SK-N-SH (cell line): ENCODE data around the gene EEIG1. TPM values are rescaled to one million over a fixed set of nuclear protein-coding genes. Genes with fewer than 3 reads are reported as not detected.

Experiments used
- CTCF ChIA-PET: fragments of 300-600, 350-600 bp; formaldehyde crosslinking; extraction: SDS; loops from one replicate; lab custom pipeline; 2021; lab: Yijun Ruan, JAX
- POLR2A ChIA-PET: fragments of 350-600 bp; sonication (Branson Sonifier 250); formaldehyde crosslinking; extraction: SDS; loops from one replicate; lab custom pipeline; 2020; ENCODE audit warnings: antibody characterized with exemption, inconsistent platforms; lab: Yijun Ruan, JAX
- DNase-seq: peaks from one replicate; pipeline ENCODE4 v3.0.0; 2012
- H2AFZ ChIP-seq: fragments of 200-600 bp; sonication (generic); 2 replicates; pipeline ENCODE4 v1.8.1; 2016; ENCODE audit warnings: antibody characterized with exemption, mild to moderate bottlenecking, low read depth
- H3F3A ChIP-seq: fragments of 200-600 bp; sonication (generic); replicated peaks from 2 replicates; pipeline ENCODE3; 2016; ENCODE audit warnings: antibody characterized with exemption, mild to moderate bottlenecking; ENCODE audit not compliant: insufficient read depth
- H3K27ac ChIP-seq, 2 experiments: fragments of 200-500 bp in 1 of 2; fragments of 200-600 bp in 1 of 2; sonication (Bioruptor generic) in 1 of 2; sonication (generic), shearing (Covaris generic) in 1 of 2; 2 replicates each; pipeline versions ENCODE4 v1.5.1 to v1.6.1; 2014 to 2016; ENCODE audit warnings: low read depth in 2 of 2, inconsistent platforms in 1 of 2, low read length in 1 of 2, mild to moderate bottlenecking in 1 of 2, mixed read lengths in 1 of 2
- H3K27me3 ChIP-seq: fragments of 200-600 bp; sonication (generic), shearing (Covaris generic); 2 replicates; pipeline ENCODE4 v1.6.1; 2016; ENCODE audit warnings: mixed run types; ENCODE audit not compliant: insufficient read depth
- H3K36me3 ChIP-seq, 2 experiments: fragments of 200-500 bp in 1 of 2; fragments of 200-600 bp in 1 of 2; sonication (Bioruptor generic) in 1 of 2; sonication (generic) in 1 of 2; replicated peaks in 1 of 2; 2 replicates each; pipeline versions ENCODE3 to v1.5.1; 2014 to 2016; ENCODE audit warnings: low read length in 1 of 2, mild to moderate bottlenecking in 1 of 2; ENCODE audit not compliant: insufficient read depth in 2 of 2, control insufficient read depth in 1 of 2
- H3K4me1 ChIP-seq, 2 experiments: fragments of 200-500 bp in 1 of 2; fragments of 200-600 bp in 1 of 2; sonication (Bioruptor generic) in 1 of 2; sonication (generic), shearing (Covaris generic) in 1 of 2; 2 replicates each; pipeline versions ENCODE4 v1.5.1 to v1.6.1; 2014 to 2016; ENCODE audit warnings: low read depth in 1 of 2, low read length in 1 of 2, mixed run types in 1 of 2; ENCODE audit not compliant: insufficient read depth in 2 of 2, control insufficient read depth in 1 of 2
- H3K4me2 ChIP-seq: fragments of 200-600 bp; sonication (generic), shearing (Covaris generic); 2 replicates; pipeline ENCODE4 v1.6.1; 2017; ENCODE audit warnings: mixed run types
- H3K4me3 ChIP-seq, 2 experiments: fragments of 200-500 bp in 1 of 2; fragments of 200-600 bp in 1 of 2; sonication (Bioruptor generic) in 1 of 2; sonication (generic), shearing (Covaris generic) in 1 of 2; 2 replicates each; pipeline versions ENCODE4 v1.5.1 to v1.8.1; 2014 to 2016; ENCODE audit warnings: low read depth in 2 of 2, inconsistent platforms in 1 of 2, low read length in 1 of 2, mild to moderate bottlenecking in 1 of 2, mixed read lengths in 1 of 2, moderate library complexity in 1 of 2
- H3K79me2 ChIP-seq: fragments of 200-600 bp; sonication (generic); 2 replicates; pipeline ENCODE4 v1.8.1; 2017; ENCODE audit warnings: mild to moderate bottlenecking; ENCODE audit not compliant: insufficient read depth
- H3K9ac ChIP-seq: fragments of 200-600 bp; sonication (generic); 2 replicates; pipeline ENCODE4 v1.6.1; 2017; ENCODE audit warnings: mixed run types
- H3K9me2 ChIP-seq: fragments of 200-600 bp; sonication (generic); 2 replicates; pipeline ENCODE4 v1.6.1; 2017; ENCODE audit warnings: mixed run types
- H3K9me3 ChIP-seq: fragments of 200-600 bp; sonication (generic); 2 replicates; pipeline ENCODE4 v1.6.1; 2017; ENCODE audit warnings: mixed run types, mild to moderate bottlenecking, moderate library complexity
- H4K20me1 ChIP-seq: fragments of 200-600 bp; sonication (generic); 2 replicates; pipeline ENCODE4 v1.6.1; 2017; ENCODE audit warnings: mild to moderate bottlenecking, mixed run types; ENCODE audit not compliant: insufficient read depth
- CHD2 ChIP-seq: fragments of 150-350 bp; IDR thresholded peaks from 2 replicates; pipeline ENCODE4 v1.6.1; 2018; ENCODE audit warnings: low read length; ENCODE audit not compliant: partially characterized antibody
- CTCF ChIP-seq: fragments of 200-600 bp; sonication (generic); IDR thresholded peaks from 2 replicates; pipeline ENCODE4 v1.6.1; 2017; ENCODE audit warnings: antibody characterized with exemption, mild to moderate bottlenecking, moderate library complexity
- ELF1 ChIP-seq: IDR thresholded peaks from 2 replicates; pipeline ENCODE4 v1.4.0; 2012
- EZH2phosphoT487 ChIP-seq: fragments of 200-600 bp; sonication (generic); IDR thresholded peaks from 2 replicates; pipeline ENCODE4 v1.6.1; 2017; ENCODE audit warnings: low read depth, mixed run types, mild to moderate bottlenecking, antibody characterized with exemption, moderate library complexity, borderline replicate concordance
- FOSL2 ChIP-seq: IDR thresholded peaks from 2 replicates; pipeline ENCODE4 v1.4.0; 2012; ENCODE audit warnings: low read depth, mild to moderate bottlenecking, moderate library complexity, borderline replicate concordance
- FOXM1 ChIP-seq: IDR thresholded peaks from 2 replicates; pipeline ENCODE4 v1.4.0; 2012; ENCODE audit warnings: low read depth, mild to moderate bottlenecking
- GABPA ChIP-seq: IDR thresholded peaks from 2 replicates; pipeline ENCODE4 v1.4.0; 2012; ENCODE audit warnings: low read depth, mild to moderate bottlenecking
- GATA2 ChIP-seq: sonication (generic); formaldehyde crosslinking; IDR thresholded peaks from 2 replicates; pipeline ENCODE4 v1.5.0; 2020; ENCODE audit warnings: mild to moderate bottlenecking, missing genetic modification reagents
- IRF3 ChIP-seq: fragments of 150-350 bp; IDR thresholded peaks from 2 replicates; pipeline ENCODE4 v1.6.1; 2016; ENCODE audit warnings: mild to moderate bottlenecking, low read depth, low read length
- MEF2A ChIP-seq: IDR thresholded peaks from 2 replicates; pipeline ENCODE4 v1.4.0; 2012; ENCODE audit warnings: low read depth, borderline replicate concordance
- MXI1 ChIP-seq: IDR thresholded peaks from 2 replicates; pipeline ENCODE4 v1.6.1; 2012; ENCODE audit warnings: mild to moderate bottlenecking, low read depth, low read length, improper control_type of control experiment
- NRF1 ChIP-seq: IDR thresholded peaks from 2 replicates; pipeline ENCODE4 v1.6.1; 2012; ENCODE audit warnings: low read depth, mild to moderate bottlenecking, low read length
- RAD21 ChIP-seq: IDR thresholded peaks from 2 replicates; pipeline ENCODE4 v1.6.1; 2012; ENCODE audit warnings: mild to moderate bottlenecking, low read length
- RFX5 ChIP-seq: IDR thresholded peaks from 2 replicates; pipeline ENCODE4 v1.6.1; 2012; ENCODE audit warnings: mild to moderate bottlenecking, improper control_type of control experiment, low read length
- RXRA ChIP-seq: IDR thresholded peaks from 2 replicates; pipeline ENCODE4 v1.4.0; 2012; ENCODE audit warnings: low read depth, mild to moderate bottlenecking, borderline replicate concordance
- SMC3 ChIP-seq: IDR thresholded peaks from 2 replicates; pipeline ENCODE4 v1.6.1; 2012; ENCODE audit warnings: low read depth, low read length, improper control_type of control experiment
- TAF1 ChIP-seq: IDR thresholded peaks from 2 replicates; pipeline ENCODE4 v1.6.1; 2012; ENCODE audit warnings: low read depth, mild to moderate bottlenecking, low read length, moderate library complexity, borderline replicate concordance
- TCF12 ChIP-seq: IDR thresholded peaks from 2 replicates; pipeline ENCODE4 v1.4.0; 2012
- USF1 ChIP-seq: IDR thresholded peaks from 2 replicates; pipeline ENCODE4 v1.4.0; 2012; ENCODE audit warnings: low read depth, borderline replicate concordance
- YY1 ChIP-seq: IDR thresholded peaks from 2 replicates; pipeline ENCODE4 v1.4.0; 2012; ENCODE audit warnings: low read depth, mild to moderate bottlenecking
- whole genome bisulfite sequencing: methylation state at CpG from one replicate; pipeline ENCODE4 v1.1.6; 2017; ENCODE audit warnings: low lambda C conversion rate; 5-methylcytosine and 5-hydroxymethylcytosine counted together
- polyA plus RNA-seq, 3 experiments: library from polyadenylated mRNA; depleted of rRNA; stranded (reverse); fragments of >200 nt; gene quantifications; 2 replicates each; pipeline ENCODE4 v1.2.3, GENCODE V29; 2012
- TF ChIP-seq, protein P1 (sequence below): IDR thresholded peaks from 2 replicates; pipeline ENCODE4 v1.4.0; 2012; ENCODE audit warnings: low read depth
- TF ChIP-seq, protein P2 (sequence below): IDR thresholded peaks from 2 replicates; pipeline ENCODE4 v1.6.1; 2012; ENCODE audit warnings: mild to moderate bottlenecking, low read depth, low read length, moderate library complexity
- TF ChIP-seq, protein P3 (sequence below): IDR thresholded peaks from 2 replicates; pipeline ENCODE4; 2012
- TF ChIP-seq, protein P4 (sequence below): fragments of 150-350 bp; IDR thresholded peaks from 2 replicates; pipeline ENCODE4 v1.6.1; 2017; ENCODE audit warnings: antibody characterized with exemption, low read length, low read depth, borderline replicate concordance

Gene EEIG1
- polyA plus RNA-seq, 1 of the 3 experiments (the other 2 are of a cell fraction): 26.2 TPM

- WGBS: 10% methylated on average over 2 of the region's 12 CpGs
- no peak overlapping the region for H3K4me3 ChIP-seq
- peaks cover 7% of the 10 kb centered on the region for H3F3A ChIP-seq
- H3K9ac ChIP-seq: no peak overlapping the region
- no peak overlapping the region for H2AFZ ChIP-seq
- H3K27ac ChIP-seq: peak overlapping the region; percentile 42 to 93; a peak in 3 of 4 replicates
- peaks cover 98% of the 10 kb centered on the region for H3K79me2 ChIP-seq
- peaks cover 86 to 100% of the 10 kb centered on the region in 2 experiments for H3K4me1 ChIP-seq
- POLR2A ChIA-PET: interaction anchor here (1.3 to 2.0 kb wide), 2 partner anchors 30 to 145 kb away, joined by 3 to 5 read pairs; no protein-coding TSS in a partner anchor
- CTCF ChIA-PET: interaction anchor here (0.7 to 7.9 kb wide), 9 partner anchors 17 to 145 kb away, joined by 3 to 75 read pairs (median 6); partner anchors contain the start of gene SLC25A25
- peaks cover 64% of the 10 kb centered on the region for H4K20me1 ChIP-seq
- H3K9me3 ChIP-seq: no peaks in the 10 kb centered on the region
- peak; percentile 84 for DNase-seq
- H3K27me3 ChIP-seq: no peaks in the 10 kb centered on the region
- peak overlapping the region; percentile 98; the same call in 1 of the 2 replicates for H3K4me2 ChIP-seq
- H3K36me3 ChIP-seq: no peaks in the 10 kb centered on the region
- no peaks in the 10 kb centered on the region for H3K9me2 ChIP-seq
- peak; percentile 43 for TF ChIP-seq RAD21
- no peak for TF ChIP-seq ELF1
- TF ChIP-seq, protein P1, sequence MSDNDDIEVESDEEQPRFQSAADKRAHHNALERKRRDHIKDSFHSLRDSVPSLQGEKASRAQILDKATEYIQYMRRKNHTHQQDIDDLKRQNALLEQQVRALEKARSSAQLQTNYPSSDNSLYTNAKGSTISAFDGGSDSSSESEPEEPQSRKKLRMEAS: no peak
- no peak for TF ChIP-seq TAF1
- TF ChIP-seq FOXM1: no peak
- TF ChIP-seq RXRA: no peak
- TF ChIP-seq EZH2phosphoT487: no peak
- no peak for TF ChIP-seq NRF1
- TF ChIP-seq IRF3: no peak
- TF ChIP-seq, protein P2, sequence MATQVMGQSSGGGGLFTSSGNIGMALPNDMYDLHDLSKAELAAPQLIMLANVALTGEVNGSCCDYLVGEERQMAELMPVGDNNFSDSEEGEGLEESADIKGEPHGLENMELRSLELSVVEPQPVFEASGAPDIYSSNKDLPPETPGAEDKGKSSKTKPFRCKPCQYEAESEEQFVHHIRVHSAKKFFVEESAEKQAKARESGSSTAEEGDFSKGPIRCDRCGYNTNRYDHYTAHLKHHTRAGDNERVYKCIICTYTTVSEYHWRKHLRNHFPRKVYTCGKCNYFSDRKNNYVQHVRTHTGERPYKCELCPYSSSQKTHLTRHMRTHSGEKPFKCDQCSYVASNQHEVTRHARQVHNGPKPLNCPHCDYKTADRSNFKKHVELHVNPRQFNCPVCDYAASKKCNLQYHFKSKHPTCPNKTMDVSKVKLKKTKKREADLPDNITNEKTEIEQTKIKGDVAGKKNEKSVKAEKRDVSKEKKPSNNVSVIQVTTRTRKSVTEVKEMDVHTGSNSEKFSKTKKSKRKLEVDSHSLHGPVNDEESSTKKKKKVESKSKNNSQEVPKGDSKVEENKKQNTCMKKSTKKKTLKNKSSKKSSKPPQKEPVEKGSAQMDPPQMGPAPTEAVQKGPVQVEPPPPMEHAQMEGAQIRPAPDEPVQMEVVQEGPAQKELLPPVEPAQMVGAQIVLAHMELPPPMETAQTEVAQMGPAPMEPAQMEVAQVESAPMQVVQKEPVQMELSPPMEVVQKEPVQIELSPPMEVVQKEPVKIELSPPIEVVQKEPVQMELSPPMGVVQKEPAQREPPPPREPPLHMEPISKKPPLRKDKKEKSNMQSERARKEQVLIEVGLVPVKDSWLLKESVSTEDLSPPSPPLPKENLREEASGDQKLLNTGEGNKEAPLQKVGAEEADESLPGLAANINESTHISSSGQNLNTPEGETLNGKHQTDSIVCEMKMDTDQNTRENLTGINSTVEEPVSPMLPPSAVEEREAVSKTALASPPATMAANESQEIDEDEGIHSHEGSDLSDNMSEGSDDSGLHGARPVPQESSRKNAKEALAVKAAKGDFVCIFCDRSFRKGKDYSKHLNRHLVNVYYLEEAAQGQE: no peak
- no peak for TF ChIP-seq CTCF
- no peak for TF ChIP-seq FOSL2
- no peak for TF ChIP-seq TCF12
- no peak for TF ChIP-seq USF1
- TF ChIP-seq, protein P3, sequence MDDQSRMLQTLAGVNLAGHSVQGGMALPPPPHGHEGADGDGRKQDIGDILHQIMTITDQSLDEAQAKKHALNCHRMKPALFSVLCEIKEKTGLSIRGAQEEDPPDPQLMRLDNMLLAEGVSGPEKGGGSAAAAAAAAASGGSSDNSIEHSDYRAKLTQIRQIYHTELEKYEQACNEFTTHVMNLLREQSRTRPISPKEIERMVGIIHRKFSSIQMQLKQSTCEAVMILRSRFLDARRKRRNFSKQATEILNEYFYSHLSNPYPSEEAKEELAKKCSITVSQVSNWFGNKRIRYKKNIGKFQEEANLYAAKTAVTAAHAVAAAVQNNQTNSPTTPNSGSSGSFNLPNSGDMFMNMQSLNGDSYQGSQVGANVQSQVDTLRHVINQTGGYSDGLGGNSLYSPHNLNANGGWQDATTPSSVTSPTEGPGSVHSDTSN: no peak
- no peak for TF ChIP-seq YY1
- no peak for TF ChIP-seq RFX5
- TF ChIP-seq GATA2 (CRISPR knock-in tag): peak; percentile 76
- TF ChIP-seq MXI1: peak; percentile 97
- no peak for TF ChIP-seq MEF2A
- no peak for TF ChIP-seq GABPA
- TF ChIP-seq SMC3: peak; percentile 9; the same call in 1 of the 2 replicates
- TF ChIP-seq CHD2: peak; percentile 55
- TF ChIP-seq, protein P4, sequence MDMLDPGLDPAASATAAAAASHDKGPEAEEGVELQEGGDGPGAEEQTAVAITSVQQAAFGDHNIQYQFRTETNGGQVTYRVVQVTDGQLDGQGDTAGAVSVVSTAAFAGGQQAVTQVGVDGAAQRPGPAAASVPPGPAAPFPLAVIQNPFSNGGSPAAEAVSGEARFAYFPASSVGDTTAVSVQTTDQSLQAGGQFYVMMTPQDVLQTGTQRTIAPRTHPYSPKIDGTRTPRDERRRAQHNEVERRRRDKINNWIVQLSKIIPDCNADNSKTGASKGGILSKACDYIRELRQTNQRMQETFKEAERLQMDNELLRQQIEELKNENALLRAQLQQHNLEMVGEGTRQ: no peak
Observed at GRCh38 chr9:127972236-127972871, 8.4 kb downstream of the EEIG1 start.
